Thyroid gland (tissue), 4 donors: ENCODE measurements around the gene RPS6KL1.

ENCODE experiments used
- CTCF ChIP-seq, 6 experiments: fragments of 200-600 bp in 3 of 6; fragments of 450-650 bp in 3 of 6; sonication (generic) in 3 of 6; IDR thresholded peaks; one replicate each; pipeline ENCODE4 v1.5.1; 2016 to 2019; ENCODE audit warnings: antibody characterized with exemption in 6 of 6, mild to moderate bottlenecking in 2 of 6, inconsistent platforms in 1 of 6, moderate library complexity in 1 of 6
- POLR2A ChIP-seq, 2 donors: fragments of 450-650 bp; IDR thresholded peaks; one replicate each; pipeline ENCODE4 v1.6.1; 2017; ENCODE audit warnings: antibody characterized with exemption in 2 of 2, mild to moderate bottlenecking in 2 of 2, moderate library complexity in 1 of 2

DNA sequence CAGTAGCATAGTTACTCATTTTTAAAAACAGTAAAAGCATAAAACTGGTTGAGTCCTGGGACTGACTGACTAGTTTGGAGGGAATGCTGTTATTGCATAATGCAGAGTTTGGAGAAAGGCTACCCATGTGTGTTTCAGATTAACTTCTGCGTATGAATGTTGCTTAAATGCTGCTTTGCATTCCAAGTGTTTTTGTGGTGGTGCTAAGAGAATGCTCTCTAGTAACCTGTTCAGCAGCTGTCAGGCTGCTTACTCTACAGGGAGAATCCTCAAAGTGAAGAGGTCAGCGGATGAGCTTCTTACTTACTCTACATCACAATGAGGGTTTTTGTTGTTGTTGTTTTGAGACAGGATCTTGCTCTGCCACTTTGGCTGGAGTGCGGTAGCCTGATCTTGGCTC is 37.1 kb downstream of the RPS6KL1 start:
- TF ChIP-seq CTCF (IDR thresholded peaks at IDR 0.05) (no peak), POLR2A (IDR thresholded peaks at IDR 0.05) (no peak)
